LNCAP (cell line): ENCODE measurements around the gene MIS18BP1.

Experiments used
- TF ChIP-seq, protein P1 (sequence below): fragments of 450-650 bp; IDR thresholded peaks from 2 replicates; pipeline ENCODE4 v1.5.1; 2017; ENCODE audit warnings: mild to moderate bottlenecking

Gene MIS18BP1

DNA sequence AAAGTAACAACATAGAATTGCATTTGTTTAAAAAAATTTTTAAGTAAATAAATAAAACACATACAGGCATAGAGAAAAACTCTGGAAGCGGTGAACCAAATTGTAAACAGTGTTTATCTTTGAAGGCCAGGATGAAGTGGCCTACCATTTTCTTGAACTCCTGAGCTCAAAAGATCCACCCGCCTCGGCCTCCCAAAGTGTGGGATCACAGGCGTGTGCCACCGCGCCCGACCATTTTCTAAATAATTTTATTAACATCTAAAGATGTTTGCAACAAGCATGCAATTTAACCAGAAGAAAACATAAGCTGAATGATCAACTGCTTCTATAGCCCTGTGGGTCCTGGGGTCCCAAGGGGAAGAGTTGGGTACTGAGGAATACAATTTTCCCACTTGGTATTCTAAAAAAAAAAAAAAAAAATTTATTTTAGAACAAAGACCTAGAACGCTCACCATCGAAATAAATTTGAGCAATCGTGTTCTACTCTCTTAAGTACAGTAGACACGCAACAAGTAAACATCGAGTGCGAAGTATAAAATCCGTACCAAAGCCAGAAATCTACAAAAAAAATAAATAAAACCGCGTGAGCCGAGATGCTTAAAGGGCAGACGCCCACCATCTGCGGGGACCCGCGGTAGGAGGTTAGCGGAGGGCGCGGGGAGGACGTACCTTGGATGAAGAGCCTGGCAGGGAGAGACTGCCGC is 484 bp downstream of the MIS18BP1 start:
- TF ChIP-seq, protein P1, sequence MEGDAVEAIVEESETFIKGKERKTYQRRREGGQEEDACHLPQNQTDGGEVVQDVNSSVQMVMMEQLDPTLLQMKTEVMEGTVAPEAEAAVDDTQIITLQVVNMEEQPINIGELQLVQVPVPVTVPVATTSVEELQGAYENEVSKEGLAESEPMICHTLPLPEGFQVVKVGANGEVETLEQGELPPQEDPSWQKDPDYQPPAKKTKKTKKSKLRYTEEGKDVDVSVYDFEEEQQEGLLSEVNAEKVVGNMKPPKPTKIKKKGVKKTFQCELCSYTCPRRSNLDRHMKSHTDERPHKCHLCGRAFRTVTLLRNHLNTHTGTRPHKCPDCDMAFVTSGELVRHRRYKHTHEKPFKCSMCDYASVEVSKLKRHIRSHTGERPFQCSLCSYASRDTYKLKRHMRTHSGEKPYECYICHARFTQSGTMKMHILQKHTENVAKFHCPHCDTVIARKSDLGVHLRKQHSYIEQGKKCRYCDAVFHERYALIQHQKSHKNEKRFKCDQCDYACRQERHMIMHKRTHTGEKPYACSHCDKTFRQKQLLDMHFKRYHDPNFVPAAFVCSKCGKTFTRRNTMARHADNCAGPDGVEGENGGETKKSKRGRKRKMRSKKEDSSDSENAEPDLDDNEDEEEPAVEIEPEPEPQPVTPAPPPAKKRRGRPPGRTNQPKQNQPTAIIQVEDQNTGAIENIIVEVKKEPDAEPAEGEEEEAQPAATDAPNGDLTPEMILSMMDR: no peak

- TF ChIP-seq, protein P1: no peak
Measured at GRCh38 chr14:45251912-45252311, 1.1 kb downstream of the MIS18BP1 start.

DNA sequence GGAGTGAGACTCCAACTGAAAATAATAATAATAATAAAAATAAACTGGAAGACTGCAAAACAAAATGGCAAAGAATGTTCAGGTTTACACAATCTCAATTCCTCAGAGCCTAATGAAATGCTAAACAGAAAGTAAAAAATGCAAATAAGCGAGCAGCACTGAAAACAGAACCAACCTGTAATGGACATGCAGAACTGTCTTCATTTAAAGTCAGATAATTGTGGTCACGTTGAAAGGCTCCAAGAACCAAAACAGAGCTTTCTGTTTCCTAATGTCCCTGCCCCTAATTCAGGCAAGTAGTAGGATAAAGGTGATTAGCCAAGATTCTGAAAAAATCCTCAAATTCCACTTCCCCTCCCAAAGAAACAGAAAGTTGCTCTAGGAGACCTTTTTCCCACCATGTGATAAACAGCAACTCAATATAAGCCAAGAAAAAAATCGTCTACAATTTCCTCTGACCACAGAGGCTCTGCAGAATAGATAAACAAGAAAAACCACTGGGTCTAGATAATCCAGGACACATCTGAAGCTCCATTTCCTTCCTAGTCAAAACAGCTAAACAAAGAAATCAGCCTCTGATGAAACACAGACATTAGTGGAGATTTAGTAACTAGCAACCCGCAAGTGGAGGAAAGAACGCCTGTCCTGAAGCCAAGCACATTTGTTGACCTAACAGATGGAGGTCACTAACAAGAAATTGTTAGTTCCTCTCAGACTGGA is 3.0 kb downstream of the MIS18BP1 start:
- TF ChIP-seq, protein P1: no peak

- TF ChIP-seq, protein P1: no peak
Measured at GRCh38 chr14:45247427-45247826, 5.6 kb downstream of the MIS18BP1 start.

GRCh38 chr14:45246691-45247090 is 6.3 kb downstream of the MIS18BP1 start:
- TF ChIP-seq, protein P1: no peak

DNA sequence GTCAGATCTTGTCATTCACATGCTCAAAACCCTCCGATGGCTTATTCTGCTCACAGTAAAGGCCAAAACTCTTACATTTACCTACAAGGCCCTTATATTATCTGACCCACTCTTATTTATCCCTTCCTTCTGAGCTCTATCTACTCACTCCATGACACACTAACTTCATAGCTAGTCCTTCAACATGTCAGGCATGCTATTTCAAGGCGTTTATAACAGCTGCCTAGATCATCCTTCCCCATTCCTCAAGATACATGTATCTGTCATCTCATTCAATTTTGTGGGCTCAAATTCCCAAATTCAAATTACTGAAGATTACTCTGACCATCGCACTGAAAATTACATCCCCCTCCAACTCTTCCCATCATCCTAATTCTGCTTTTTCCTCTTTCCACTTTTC is 6.9 kb downstream of the MIS18BP1 start:
- TF ChIP-seq, protein P1: no peak

DNA sequence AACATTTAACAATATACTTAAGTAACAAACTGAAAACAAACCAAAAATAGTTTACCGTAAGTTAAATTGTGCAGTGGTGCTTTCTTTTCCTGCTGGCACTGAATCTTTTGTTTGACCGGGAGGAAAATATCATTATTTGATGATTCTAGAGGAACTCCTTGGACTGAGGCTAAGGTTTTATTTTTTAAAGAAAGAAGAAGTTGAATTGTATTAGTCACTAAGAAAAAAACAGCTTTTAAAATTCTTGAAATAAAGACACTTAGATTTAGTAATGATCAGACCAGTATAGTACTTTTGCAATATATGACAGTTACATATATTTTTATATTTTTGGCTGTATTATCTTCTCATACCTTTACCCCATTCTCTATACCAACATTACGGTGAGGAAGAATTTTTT is 10.3 kb downstream of the MIS18BP1 start:
- TF ChIP-seq, protein P1: no peak
